ENCODE data around the gene LINC00237.

The LINC00237 gene

GRCh38 chr20:21090721-21091120 is 15.4 kb downstream of the LINC00237 start:
- ChIA-PET CTCF (interaction anchor here (1.4 kb wide), 1 partner anchor 244 kb away, joined by 3 read pairs; no protein-coding TSS in a partner anchor), POLR2A (no interaction called here)
- TF ChIP-seq, protein P1, sequence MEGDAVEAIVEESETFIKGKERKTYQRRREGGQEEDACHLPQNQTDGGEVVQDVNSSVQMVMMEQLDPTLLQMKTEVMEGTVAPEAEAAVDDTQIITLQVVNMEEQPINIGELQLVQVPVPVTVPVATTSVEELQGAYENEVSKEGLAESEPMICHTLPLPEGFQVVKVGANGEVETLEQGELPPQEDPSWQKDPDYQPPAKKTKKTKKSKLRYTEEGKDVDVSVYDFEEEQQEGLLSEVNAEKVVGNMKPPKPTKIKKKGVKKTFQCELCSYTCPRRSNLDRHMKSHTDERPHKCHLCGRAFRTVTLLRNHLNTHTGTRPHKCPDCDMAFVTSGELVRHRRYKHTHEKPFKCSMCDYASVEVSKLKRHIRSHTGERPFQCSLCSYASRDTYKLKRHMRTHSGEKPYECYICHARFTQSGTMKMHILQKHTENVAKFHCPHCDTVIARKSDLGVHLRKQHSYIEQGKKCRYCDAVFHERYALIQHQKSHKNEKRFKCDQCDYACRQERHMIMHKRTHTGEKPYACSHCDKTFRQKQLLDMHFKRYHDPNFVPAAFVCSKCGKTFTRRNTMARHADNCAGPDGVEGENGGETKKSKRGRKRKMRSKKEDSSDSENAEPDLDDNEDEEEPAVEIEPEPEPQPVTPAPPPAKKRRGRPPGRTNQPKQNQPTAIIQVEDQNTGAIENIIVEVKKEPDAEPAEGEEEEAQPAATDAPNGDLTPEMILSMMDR (IDR thresholded peaks at IDR 0.05; ENCODE audit: control extremely low read depth, extremely low read depth, low read depth, missing control alignments), result no peak
- no peak for DNase-seq (ENCODE audit: extremely low spot score)

- DNase-seq (ENCODE audit: extremely low spot score), result no peak
- POLR2A ChIA-PET, result no interaction called here
- CTCF ChIA-PET, result interaction anchor here (1.4 kb wide), 1 partner anchor 245 kb away, joined by 3 read pairs; no protein-coding TSS in a partner anchor
- TF ChIP-seq, protein P1 (IDR thresholded peaks at IDR 0.05; ENCODE audit: control extremely low read depth, extremely low read depth, low read depth, missing control alignments), result no peak
Observed at GRCh38 chr20:21090111-21090618, 16.0 kb downstream of the LINC00237 start.

DNA sequence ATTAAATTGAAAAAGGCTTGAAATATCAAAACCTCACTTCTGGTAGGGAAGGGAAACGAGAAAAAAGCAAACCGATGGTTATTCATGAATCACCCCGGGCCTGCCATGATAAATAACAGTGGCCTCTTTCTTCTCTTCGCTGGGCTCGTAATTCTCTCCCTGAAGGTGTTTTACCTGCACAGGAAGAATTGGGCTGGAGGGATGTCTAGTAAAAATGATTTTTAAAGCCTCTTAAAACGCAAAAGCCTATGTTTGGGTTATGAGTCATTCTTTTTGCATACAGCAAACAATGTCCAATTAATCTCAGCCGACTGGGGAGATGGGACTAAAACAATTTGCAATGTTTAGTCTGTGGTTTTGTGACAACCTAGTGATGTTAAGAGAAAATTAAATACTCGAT is 16.8 kb downstream of the LINC00237 start:
- POLR2A ChIA-PET, result no interaction called here
- CTCF ChIA-PET, result no interaction called here
- TF ChIP-seq, protein P1 (IDR thresholded peaks at IDR 0.05; ENCODE audit: control extremely low read depth, extremely low read depth, low read depth, missing control alignments), result no peak
- DNase-seq (ENCODE audit: extremely low spot score), result no peak

GRCh38 chr20:21087862-21088540 is 18.2 kb downstream of the LINC00237 start:
- ChIA-PET POLR2A (no interaction called here), CTCF (interaction anchor here (1.1 to 1.2 kb wide), 2 partner anchors 9 to 12 kb away, joined by 3 read pairs; no protein-coding TSS in a partner anchor)
- TF ChIP-seq, protein P1 (IDR thresholded peaks at IDR 0.05; ENCODE audit: control extremely low read depth, extremely low read depth, low read depth, missing control alignments), result no peak
- no peak for DNase-seq (ENCODE audit: extremely low spot score)

DNA sequence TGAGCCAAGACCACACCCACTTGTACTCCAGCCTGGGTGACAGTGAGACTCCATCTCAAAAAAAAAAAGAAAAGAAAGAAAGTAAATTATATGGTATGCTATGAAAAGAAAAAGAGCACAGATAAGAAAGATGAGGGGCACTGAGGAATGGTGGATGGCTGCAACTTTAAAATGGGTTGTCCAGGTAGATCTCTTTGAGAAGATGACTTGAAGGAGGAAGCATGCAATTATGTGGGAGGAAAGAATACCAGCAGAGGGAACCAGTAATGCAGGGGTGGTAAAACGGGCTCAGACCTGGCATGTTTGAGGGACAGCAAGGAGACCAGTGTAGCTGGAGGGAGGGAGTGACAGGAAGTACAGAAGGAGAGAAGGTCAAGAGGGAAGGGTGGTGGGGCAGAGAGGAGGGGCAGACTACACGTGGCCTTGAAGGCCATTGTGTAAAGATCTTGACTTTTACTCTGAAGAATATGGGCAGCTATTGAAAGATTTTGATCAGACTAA is 22.3 kb downstream of the LINC00237 start:
- ChIA-PET POLR2A (no interaction called here), CTCF (no interaction called here)
- TF ChIP-seq, protein P1 (IDR thresholded peaks at IDR 0.05; ENCODE audit: control extremely low read depth, extremely low read depth, low read depth, missing control alignments), result no peak
- no peak for DNase-seq (ENCODE audit: extremely low spot score)

DNA sequence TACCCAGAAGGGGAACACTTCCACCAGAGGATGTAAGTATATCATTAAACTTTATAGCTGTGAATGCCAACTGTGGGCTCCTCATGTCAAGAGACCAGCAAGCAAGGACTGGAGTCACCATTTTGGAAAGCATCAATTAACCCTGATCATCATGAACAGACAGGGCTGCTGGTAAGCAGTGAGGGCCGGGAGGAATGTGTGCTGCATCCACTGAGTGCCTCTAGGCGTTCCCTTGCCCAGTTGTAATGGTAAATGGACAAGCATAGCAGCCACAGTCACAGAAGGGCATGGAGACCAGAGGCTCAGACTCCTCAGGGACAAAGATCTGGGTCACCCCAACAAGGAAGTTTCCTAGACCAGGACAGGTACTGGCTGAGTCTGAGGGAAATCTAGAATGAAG is 23.6 kb downstream of the LINC00237 start:
- POLR2A ChIA-PET, result no interaction called here

More for the DNA sequence above, 23.6 kb downstream of the LINC00237 start:
- TF ChIP-seq, protein P1 (IDR thresholded peaks at IDR 0.05; ENCODE audit: control extremely low read depth, extremely low read depth, low read depth, missing control alignments), result no peak
- CTCF ChIA-PET, result no interaction called here
- no peak for DNase-seq (ENCODE audit: extremely low spot score)
